OCI-LY3 (cell line): ENCODE data around the gene MPRIP.
"Not testable (repeated sequence)": the region's sequence is repeated elsewhere in the genome, so short reads cannot be mapped to it uniquely, and the experiment has no call there.

ENCODE experiments used
- CTCF ChIP-seq: fragments of 200-600, 300-600 bp; sonication (generic); IDR thresholded peaks from 2 replicates; pipeline ENCODE4 v1.5.1; 2014; ENCODE audit warnings: antibody characterized with exemption, low read length, low read depth
- EZH2phosphoT487 ChIP-seq: fragments of 200-600 bp; shearing (Covaris generic); IDR thresholded peaks from 2 replicates; pipeline ENCODE4 v1.6.1; 2018; ENCODE audit warnings: antibody characterized with exemption, mixed run types, low read depth

- TF ChIP-seq CTCF, EZH2phosphoT487: not testable (repeated sequence)
Observed at GRCh38 chr17:17004997-17005614, 37.2 kb upstream of the MPRIP start.
